SK-N-SH treated with all-trans-retinoic acid at 6 μM for 48 hours (cell line): ENCODE data around the gene RRAS2.

Source experiments
- BACH2 ChIP-seq: fragments of 250-450 bp; sonication (Bioruptor Pico); IDR thresholded peaks from 2 replicates; pipeline ENCODE4 v1.9.0; 2021; ENCODE audit warnings: mild to moderate bottlenecking, borderline replicate concordance
- RARB ChIP-seq: fragments of 250-450 bp; sonication (Bioruptor Pico); IDR thresholded peaks from 2 replicates; pipeline ENCODE4 v1.8.0; 2021; ENCODE audit warnings: mild to moderate bottlenecking, moderate library complexity
- SNAI2 ChIP-seq: fragments of 250-450 bp; sonication (Bioruptor Pico); IDR thresholded peaks from 2 replicates; pipeline ENCODE4 v1.5.0; 2020; ENCODE audit warnings: mild to moderate bottlenecking, moderate library complexity
- ZNF70 ChIP-seq: fragments of 450-650 bp; formaldehyde crosslinking; IDR thresholded peaks from 2 replicates; pipeline ENCODE4 v1.5.0; 2020; ENCODE audit warnings: mild to moderate bottlenecking, moderate library complexity
- TF ChIP-seq, protein P1 (sequence below): fragments of 250-450 bp; sonication (Bioruptor Pico); IDR thresholded peaks from 2 replicates; pipeline ENCODE4 v1.8.0; 2020; ENCODE audit warnings: mild to moderate bottlenecking, moderate library complexity, borderline replicate concordance

DNA sequence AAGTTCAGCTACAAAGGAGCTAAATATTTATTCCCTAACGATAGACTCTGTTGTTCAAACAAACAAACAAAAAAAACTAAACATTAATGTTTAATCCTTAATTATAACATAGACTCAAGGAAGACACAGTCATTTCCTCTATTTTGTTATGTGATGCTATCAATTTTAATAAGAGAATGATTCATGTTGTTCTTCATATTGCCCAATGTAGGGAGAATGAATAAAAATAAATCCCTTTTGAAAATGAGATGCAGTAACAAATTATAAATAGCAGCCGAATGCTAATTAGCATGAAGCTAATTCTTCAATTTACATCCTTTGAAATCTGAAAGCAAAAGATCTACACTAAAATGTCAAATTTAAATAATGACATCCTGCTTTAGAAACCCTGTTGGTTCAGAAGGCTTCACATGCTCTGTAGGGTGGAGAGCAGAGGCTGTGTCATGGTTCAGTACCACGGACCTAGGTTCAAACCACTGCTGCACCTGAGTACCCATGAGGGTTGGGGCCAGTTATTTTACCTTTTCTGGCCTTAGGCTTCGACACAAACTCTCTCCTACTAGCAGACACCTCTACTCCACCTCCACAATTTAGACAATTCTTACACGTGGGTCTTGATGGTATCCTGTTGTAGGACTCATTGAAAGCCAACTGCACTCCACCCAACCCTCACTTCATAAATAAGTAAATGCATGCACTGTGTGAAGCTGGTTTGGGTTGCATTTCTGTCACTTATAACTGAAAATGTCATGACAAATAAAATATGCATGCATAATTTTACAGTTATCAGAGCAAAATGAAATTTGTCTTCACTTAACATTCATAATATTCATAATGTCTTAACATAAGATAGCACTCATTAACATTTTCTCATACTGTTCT is 89.0 kb downstream of the RRAS2 start:
- TF ChIP-seq, protein P1, sequence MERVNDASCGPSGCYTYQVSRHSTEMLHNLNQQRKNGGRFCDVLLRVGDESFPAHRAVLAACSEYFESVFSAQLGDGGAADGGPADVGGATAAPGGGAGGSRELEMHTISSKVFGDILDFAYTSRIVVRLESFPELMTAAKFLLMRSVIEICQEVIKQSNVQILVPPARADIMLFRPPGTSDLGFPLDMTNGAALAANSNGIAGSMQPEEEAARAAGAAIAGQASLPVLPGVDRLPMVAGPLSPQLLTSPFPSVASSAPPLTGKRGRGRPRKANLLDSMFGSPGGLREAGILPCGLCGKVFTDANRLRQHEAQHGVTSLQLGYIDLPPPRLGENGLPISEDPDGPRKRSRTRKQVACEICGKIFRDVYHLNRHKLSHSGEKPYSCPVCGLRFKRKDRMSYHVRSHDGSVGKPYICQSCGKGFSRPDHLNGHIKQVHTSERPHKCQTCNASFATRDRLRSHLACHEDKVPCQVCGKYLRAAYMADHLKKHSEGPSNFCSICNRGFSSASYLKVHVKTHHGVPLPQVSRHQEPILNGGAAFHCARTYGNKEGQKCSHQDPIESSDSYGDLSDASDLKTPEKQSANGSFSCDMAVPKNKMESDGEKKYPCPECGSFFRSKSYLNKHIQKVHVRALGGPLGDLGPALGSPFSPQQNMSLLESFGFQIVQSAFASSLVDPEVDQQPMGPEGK (CRISPR knock-in tag) = no peak
- no peak for TF ChIP-seq SNAI2 (CRISPR knock-in tag)
- TF ChIP-seq RARB (CRISPR knock-in tag) = no peak
- TF ChIP-seq ZNF70 (CRISPR knock-in tag) = no peak
- no peak for TF ChIP-seq BACH2 (CRISPR knock-in tag)
